RKO (cell line): ENCODE measurements around the gene RBMX2.
A peak's percentile ranks its signal among the peaks of the same experiment; 100 is the strongest.
"Not testable (repeated sequence)": the region's sequence is repeated elsewhere in the genome, so short reads cannot be mapped to it uniquely, and the experiment has no call there.

Experiments
- DNase-seq: peaks from one replicate; pipeline ENCODE4 v3.0.0-alpha.2; 2016; ENCODE audit warnings: low spot score

Gene RBMX2, protein sequence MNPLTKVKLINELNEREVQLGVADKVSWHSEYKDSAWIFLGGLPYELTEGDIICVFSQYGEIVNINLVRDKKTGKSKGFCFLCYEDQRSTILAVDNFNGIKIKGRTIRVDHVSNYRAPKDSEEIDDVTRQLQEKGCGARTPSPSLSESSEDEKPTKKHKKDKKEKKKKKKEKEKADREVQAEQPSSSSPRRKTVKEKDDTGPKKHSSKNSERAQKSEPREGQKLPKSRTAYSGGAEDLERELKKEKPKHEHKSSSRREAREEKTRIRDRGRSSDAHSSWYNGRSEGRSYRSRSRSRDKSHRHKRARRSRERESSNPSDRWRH

DNA sequence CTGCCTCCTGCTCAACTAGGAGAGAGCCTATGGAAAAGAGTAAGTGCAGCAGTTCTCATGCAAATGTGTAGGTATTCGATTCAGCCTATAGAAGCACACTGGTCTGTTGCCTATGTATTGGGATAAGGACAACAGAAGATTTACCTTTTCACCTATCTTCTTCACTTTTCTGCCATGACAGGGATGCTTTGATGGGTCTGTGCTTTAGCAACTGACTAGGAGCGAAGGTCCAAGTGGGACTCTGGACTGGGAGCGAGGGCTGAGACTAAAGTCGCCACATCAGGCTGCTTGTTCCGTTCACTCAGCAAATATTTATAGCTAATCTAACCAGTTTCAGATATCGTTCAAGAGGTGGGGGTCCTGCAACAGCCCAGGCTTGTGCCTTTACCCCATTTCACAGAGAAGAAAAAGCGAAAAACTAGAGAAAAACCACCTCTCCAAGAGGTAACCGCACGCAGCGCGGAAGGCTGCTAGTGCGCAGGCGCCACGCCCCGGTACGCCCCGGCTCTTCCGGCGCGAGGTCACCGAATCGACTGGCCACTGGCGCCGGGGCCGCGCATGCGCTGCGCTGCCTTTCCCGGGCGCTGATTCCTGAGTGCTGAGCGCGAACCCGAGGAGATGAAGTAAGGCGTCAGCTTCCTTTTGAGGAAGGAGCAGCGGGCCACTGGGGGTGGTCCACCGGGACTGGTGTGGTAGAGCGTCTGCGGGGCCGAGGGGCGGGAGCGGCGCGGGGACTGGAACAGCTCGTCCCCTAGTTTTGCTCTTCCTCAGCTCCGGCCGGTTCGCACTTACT lies at the start of gene RBMX2:
Gene RBMX2 (plus strand): TSS at position 573 of the 793 bp plus-strand sequence. CDS start 46 bp downstream, at position 619.
- peak; percentile 85 for DNase-seq

DNA sequence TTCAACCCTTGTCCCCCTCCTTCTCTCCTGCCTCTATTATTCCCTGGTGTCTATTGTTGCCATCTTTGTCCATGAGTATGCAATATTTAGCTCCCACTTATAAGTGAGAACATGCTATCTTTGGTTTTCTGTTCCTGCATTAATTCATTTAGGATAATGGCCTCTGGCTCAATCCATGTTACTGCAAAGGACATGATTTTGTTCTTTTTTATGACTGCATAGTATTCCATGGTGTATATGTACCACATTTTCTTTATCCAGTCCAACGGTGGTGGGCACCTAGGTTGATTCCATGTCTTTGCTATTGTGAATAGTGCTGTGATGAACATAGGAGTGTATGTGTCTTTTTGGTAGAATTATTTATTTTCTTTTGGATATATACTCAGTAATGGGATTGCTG lies 49.7 kb upstream of the RBMX2 start:
- not testable (repeated sequence) for DNase-seq

DNA sequence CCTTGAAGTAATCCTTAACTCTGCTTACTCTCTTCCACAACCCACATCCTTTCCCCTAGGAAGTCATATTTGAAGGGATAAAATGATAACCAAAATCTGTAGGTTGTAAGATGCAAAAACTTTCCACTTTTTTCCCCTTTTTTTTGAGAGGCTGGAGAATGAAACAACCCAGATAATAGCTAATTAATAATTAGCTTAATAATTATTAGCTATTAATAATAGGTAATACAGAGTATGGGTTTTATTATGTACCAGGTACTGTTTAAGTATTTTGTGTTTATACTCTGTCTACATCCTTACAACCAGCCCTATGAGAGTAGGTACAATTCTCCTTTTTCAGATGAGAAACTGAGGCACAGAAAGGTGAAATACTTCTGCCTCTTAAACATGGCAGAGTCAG lies 25.7 kb upstream of the RBMX2 start:
- no peak for DNase-seq

- DNase-seq, result no peak
Observed at GRCh38 chrX:130378024-130378669, 23.6 kb upstream of the RBMX2 start.

DNA sequence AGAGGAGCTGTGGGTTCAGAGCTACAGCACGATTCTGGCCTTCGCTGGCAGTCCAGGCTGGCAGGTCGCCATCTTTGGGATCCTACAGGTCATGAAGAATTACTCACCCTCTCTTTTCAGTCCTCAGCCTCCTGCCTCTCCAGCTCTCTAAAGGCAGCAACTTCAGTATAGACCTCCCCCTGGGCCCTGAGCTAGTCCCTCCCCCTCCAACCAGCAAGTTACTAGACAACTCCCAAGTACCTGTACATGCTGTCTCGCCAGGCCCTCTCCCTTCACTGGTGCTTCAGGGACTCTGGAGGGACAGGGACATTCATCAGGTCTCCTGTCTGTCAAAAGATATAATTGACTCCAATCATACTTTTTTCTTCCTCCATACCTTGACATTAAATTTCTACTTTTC lies 16.3 kb upstream of the RBMX2 start, which contains the start of gene GPR119:
Gene GPR119 (minus strand): TSS at position 155 of the 400 bp plus-strand sequence. CDS start 227 bp downstream, outside the sequence.
- peak; percentile 4 for DNase-seq

DNA sequence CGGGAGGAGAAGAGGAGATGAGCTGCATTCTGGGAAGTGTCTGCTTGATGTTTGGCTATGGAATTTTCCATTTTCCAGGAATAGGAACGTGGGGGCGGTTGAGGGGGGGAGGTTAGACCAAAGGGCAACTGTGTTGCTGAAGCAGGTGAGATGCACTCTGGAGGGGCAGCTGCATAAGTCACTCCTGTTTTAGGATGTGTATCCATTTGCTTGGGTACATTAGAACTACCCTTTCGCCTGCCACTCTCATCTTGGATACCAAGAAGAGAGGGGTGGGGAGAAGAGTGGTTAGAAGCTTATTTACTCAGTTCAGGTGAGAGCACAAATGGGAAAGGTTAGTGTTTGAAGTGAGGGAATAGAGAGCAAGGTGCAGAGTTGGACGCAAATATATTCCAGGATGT lies 15.4 kb upstream of the RBMX2 start:
- no peak for DNase-seq

GRCh38 chrX:130393451-130394074 lies 8.2 kb upstream of the RBMX2 start:
- peak; percentile 70 for DNase-seq

- DNase-seq, result no peak
Observed at GRCh38 chrX:130395341-130395740, 6.4 kb upstream of the RBMX2 start.

DNA sequence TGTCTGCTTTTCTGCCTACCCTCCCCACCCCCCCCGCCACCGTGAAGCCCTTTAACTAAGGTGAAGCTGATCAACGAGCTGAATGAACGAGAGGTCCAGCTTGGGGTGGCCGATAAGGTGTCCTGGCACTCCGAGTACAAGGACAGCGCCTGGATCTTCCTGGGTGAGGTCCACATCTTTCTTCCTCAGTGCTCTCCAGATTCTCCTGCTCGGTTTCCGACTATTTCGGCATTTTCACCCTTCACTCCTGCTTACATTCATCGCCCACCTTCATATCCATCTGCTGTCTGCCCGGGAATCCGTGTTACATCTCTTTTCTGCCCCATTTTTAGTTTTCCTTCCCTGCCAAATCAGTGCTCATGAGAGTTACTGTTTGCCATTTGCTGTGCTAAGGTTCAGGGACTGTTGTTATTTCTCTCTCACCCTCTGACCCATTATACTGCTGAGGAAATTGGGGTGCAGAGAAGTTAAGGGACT lies 459 bp downstream of the RBMX2 start:
- DNase-seq, result no peak

DNA sequence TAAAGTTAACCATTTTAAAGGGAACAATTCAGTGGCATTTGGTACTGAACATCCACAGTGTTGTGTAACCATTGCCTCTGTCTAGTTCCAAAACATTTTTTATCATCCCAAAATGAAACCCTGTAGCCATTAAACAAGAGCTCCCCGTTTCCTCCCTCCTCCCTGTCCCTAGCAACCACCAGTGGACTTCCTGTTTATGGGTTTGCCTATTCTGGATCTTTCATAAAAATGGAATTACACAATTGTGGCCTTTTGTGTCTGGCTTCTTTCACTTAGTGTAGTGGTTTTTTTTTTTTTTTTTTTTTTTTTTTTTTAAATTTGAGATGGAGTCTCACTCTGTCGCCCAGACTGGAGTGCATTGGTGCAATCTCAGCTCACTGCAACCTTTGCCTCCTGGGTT lies 11.6 kb downstream of the RBMX2 start:
- DNase-seq, result no peak

- no peak for DNase-seq
Observed at GRCh38 chrX:130414800-130415199, 13.0 kb downstream of the RBMX2 start.

- DNase-seq, result no peak
Observed at GRCh38 chrX:130415201-130415600, 13.4 kb downstream of the RBMX2 start.

- DNase-seq, result no peak
Observed at GRCh38 chrX:130416785-130417184, 15.0 kb downstream of the RBMX2 start.

GRCh38 chrX:130418066-130418465 lies 16.3 kb downstream of the RBMX2 start:
- DNase-seq, result no peak

GRCh38 chrX:130418740-130419139 lies 17.0 kb downstream of the RBMX2 start:
- no peak for DNase-seq

- no peak for DNase-seq
Observed at GRCh38 chrX:130419263-130419662, 17.5 kb downstream of the RBMX2 start.

- no peak for DNase-seq
Observed at GRCh38 chrX:130426531-130426930, 24.7 kb downstream of the RBMX2 start.

DNA sequence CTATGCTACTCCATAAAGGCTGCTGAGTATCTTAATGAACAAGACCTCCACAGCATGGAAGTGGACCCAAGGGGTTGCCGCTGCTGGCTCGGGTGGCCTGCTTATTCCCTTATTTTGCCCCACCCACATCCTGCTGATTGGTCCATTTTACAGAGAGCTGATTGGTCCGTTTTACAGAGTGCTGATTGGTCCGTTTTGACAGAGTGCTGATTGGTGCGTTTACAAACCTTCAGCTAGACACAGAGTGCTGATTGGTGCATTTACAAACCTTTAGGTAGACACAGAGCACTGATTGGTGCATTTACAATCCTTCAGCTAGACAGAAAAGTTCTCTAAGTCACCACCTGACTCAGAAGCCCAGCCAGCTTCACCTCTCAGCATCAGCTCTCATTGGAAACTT lies 27.4 kb downstream of the RBMX2 start:
- DNase-seq, result not testable (repeated sequence)

DNA sequence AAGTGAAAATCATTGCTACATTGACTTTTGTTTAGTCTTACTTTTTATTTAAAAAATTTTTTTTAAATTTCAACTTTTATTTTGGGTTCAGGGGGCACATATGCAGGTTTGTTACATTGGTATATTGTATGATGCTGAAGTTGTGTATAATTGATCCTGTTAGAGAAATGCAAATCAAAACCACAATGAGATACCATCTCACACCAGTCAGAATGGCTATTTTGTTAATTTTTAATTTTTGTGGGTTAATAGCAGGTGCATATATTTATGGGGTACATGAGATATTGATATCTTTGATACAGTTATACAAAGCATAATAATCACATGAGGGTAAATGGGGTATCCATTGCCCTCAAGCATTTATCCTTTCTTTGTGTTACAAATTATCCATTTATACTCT lies 34.1 kb downstream of the RBMX2 start:
- DNase-seq, result no peak

GRCh38 chrX:130437996-130438395 lies 36.2 kb downstream of the RBMX2 start:
- DNase-seq, result not testable (repeated sequence)

DNA sequence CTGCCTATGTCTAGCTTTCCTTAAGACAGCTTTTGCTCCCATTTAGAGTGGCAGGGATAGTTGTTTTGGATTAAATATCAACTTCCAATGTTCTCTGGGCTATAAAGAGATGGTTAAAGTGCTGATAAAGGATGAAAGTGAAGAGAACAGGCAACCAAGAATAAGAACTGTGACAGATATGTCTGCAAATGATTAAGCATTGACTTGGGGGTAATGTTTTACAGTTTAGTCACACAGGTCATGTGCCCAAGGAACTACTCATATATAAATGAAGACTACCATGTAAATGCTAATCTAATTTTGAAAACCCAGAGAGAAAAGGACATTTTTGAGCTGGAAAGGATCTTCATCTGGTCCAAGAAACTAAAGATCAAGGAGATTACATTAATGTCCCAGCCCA lies 42.1 kb downstream of the RBMX2 start:
- DNase-seq, result no peak
